SK-N-MC (cell line): ENCODE measurements around the gene TFPT.

Experiments
- DNase-seq: peaks from one replicate; pipeline ENCODE4 v3.0.0-alpha.2; 2011; ENCODE audit warnings: low read depth, low spot score
- H3K27ac ChIP-seq: fragments of 200-600 bp; sonication (generic); 2 replicates; pipeline ENCODE4 v1.5.1; 2016; ENCODE audit warnings: mixed run types
- H3K36me3 ChIP-seq: fragments of 200-600 bp; sonication (generic); 2 replicates; pipeline ENCODE4 v1.6.1; 2017; ENCODE audit warnings: antibody characterized with exemption, low read length, mixed read lengths; ENCODE audit not compliant: insufficient read depth
- H3K4me3 ChIP-seq: fragments of 200-600 bp; sonication (generic); 2 replicates; pipeline ENCODE4 v1.5.1; 2016
- H3K9ac ChIP-seq: fragments of 200-600 bp; sonication (generic); 2 replicates; pipeline ENCODE4 v1.8.0; 2017; ENCODE audit warnings: mixed run types, mixed read lengths; ENCODE audit not compliant: insufficient read length
- H3K9me3 ChIP-seq: fragments of 200-600 bp; sonication (generic); 2 replicates; pipeline ENCODE4 v1.6.1; 2017; ENCODE audit warnings: low read depth, mild to moderate bottlenecking, antibody characterized with exemption, low read length, moderate library complexity, mixed read lengths
- EZH2 ChIP-seq: fragments of 200-600 bp; sonication (generic); IDR thresholded peaks from one replicate; pipeline ENCODE4 v1.6.1; 2017; ENCODE audit warnings: antibody characterized with exemption
- FOXP2 ChIP-seq: optimal IDR thresholded peaks from 2 replicates; pipeline ENCODE3; 2011; ENCODE audit warnings: mild to moderate bottlenecking, moderate library complexity; ENCODE audit not compliant: insufficient read depth; ENCODE audit errors: extremely low read length, control extremely low read depth
- POLR2AphosphoS5 ChIP-seq: IDR thresholded peaks from 2 replicates; pipeline ENCODE4 v1.6.1; 2012; ENCODE audit warnings: mild to moderate bottlenecking, low read depth, low read length, borderline replicate concordance

Gene TFPT, protein sequence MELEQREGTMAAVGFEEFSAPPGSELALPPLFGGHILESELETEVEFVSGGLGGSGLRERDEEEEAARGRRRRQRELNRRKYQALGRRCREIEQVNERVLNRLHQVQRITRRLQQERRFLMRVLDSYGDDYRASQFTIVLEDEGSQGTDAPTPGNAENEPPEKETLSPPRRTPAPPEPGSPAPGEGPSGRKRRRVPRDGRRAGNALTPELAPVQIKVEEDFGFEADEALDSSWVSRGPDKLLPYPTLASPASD

DNA sequence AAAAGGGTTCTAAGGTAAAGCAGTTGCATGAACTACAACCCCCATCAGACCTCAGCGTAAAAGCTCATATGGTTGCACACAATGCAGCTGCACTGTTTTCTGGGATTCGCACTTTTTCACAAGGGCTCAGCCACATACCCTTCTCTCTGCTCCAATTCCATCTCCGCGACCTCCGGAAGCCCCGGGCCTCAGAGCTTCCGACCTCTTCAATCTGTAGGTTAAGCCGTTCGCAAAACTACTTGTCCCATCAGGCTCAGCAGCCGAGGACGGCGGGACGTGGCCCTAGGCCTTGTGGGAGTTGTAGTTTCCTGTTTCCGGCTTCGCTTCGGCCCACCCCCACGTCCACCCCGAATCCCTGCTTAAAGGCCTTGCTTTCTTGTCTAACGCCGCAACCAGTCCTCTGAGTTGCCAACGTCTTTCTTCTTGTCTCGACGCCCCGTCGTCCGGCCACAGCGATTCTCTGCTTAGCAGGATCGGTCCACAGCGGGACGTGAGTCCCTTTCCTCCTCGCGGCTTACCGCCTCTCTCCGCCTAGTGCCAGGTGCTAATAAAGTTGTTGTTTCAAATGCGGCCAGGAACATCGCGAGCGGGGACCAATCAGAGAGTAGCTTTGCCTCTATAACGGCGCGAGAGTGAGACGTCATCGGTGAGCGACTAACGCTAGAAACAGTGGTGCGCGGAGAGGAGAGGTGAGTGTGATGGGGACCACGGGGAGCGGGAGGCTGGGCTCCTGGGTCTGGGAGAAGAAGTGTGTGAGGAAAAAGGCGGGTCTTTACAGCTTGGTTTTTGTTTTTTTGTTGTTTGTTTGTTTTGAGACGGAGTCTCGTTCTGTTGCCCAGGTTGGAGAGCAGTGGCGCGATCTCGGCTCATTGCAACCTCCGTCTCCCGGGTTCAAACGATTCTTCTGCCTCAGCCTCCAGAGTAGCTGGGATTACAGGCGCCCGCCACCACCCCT is at the start of gene TFPT, which contains the start of gene PRPF31:
Gene TFPT (minus strand): TSS at position 549 of the 955 bp plus-strand sequence. CDS start 388 bp downstream, at position 161.
Gene PRPF31 (plus strand): TSS at position 646 of the 955 bp plus-strand sequence. CDS start 2,525 bp downstream, outside the sequence.
- peak within 1 kb of the TSS; percentile 97 for H3K4me3 ChIP-seq
- no peaks in the 10 kb centered on the region for H3K9me3 ChIP-seq
- TF ChIP-seq EZH2 (no peak), POLR2AphosphoS5 (peak; percentile 79)
- peak within 1 kb of the TSS; percentile 93 for H3K27ac ChIP-seq
- peak within 1 kb of the TSS; percentile 96 for H3K9ac ChIP-seq
- H3K36me3 ChIP-seq, result peaks cover 13% of the 10 kb centered on the region; the same call in 1 of the 2 replicates
- DNase-seq, result peak; percentile 96

DNA sequence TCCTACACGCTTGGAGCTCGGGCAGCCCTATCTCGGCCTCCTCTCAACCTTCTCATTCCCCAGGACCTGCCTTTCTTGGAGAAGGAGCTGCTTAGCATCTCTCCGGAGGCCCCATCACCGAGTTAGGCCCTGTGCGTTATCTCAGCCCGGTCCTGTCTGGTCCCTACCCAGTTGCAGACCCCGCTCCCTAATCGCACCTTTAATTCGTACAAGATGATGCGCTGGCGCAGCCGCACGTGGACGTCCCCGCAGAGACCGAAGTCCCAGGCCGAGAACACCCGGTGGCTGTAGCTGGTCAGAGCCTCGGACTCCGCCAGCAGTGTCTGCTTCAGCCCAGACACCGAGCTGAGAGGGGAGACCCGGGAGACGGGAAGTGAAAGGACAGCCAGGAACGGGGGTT is 49.8 kb upstream of the TFPT start:
- Histone ChIP-seq H3K9me3 (no peaks in the 10 kb centered on the region), H3K27ac (no peak overlapping the region), H3K4me3 (no peak overlapping the region), H3K9ac (no peak overlapping the region), H3K36me3 (no peaks in the 10 kb centered on the region)
- TF ChIP-seq FOXP2, result no peak
- TF ChIP-seq EZH2, result no peak
- no peak for TF ChIP-seq POLR2AphosphoS5
- DNase-seq, result no peak

DNA sequence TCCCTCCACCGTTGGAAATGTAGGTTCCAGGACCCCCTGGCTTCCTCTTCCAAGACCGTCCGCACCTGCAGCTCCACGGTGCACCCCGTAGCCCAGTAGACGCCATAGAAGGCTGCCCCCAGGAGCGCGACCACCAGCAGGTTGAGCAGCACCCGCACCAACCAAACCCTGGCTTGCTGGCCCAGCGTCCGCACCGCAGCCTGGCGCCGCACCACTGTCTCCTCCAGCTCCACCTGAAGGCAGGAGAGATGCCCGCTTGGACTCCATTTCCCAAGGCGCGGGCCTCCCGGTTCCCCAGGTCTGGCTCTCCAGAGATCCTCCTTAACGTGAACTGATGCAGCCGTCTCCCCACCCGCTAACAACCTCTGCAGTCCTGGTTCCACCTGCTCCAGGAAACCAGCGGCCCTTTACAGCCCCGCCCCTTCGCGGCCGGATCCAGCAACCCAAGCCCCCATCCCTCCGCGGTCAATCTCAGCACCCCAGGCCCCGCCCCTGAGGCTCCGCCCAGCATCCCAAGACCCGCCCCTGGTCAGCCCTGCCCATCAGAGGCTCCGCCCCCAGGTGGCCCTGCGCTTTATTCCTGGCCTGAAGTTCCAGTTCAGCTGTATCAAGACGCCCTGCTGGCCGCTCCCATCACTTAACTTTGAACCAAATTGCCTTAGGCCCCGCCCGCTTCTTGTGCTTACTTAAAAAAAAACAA is 49.1 kb upstream of the TFPT start:
- Histone ChIP-seq H3K36me3 (no peaks in the 10 kb centered on the region), H3K4me3 (no peak overlapping the region), H3K9me3 (no peaks in the 10 kb centered on the region), H3K27ac (no peak overlapping the region), H3K9ac (no peak overlapping the region)
- no peak for DNase-seq
- no peak for TF ChIP-seq POLR2AphosphoS5
- TF ChIP-seq FOXP2, result no peak
- TF ChIP-seq EZH2, result no peak

DNA sequence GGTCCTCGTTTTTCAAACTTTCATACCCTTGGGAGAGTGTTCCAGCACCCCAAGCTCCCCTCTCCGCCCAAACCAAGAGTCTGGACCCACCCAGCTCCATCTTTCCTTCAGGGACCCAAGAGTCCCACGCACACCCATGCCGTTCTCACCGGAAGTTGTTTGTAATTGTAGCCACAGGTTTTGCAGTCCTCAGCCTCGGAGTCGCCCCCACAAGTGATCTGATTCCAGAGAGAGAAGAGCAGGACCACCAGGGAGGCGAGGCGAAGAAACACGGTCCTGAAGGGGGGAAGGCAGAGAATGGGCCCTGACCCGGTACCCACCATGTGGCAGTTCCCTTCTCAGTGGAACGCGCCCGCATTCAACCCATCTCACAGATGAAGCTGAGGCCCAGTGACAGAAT is 47.4 kb upstream of the TFPT start:
- Histone ChIP-seq H3K4me3 (peak overlapping the region; percentile 78), H3K9me3 (no peaks in the 10 kb centered on the region), H3K27ac (no peak overlapping the region), H3K36me3 (0 out of 2 replicates have a peak, but pooled peaks cover 2% of the 10 kb centered on the region), H3K9ac (no peak overlapping the region)
- TF ChIP-seq EZH2, result no peak
- TF ChIP-seq FOXP2, result no peak
- TF ChIP-seq POLR2AphosphoS5, result no peak
- DNase-seq, result no peak

DNA sequence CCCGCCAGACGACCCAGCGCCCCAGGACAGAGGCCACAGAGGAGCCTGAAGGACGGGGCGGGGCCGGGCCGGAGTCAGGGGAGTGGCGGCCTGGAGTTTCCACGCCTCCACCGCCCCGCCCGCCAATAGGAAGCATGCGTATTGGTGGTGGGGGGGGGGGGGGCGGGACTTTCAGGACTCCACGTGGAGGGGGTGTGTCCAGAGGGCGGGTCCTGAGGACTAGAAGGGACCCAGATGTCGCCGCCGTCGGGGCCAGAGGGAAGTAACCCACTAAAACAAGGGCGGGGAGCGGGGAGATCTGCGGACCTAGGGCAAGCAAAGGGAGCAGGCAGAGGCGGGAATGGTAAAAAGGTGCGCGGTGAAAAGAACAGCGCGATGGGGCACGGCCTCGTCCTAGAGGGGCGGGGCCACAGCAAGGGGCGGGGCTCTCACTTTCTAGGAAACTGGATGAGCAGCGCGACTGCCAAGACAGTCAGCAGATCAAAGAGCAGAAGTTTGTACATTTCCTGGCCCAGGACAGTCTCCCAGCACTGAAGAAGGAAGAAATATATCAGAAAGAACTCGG is 46.9 kb upstream of the TFPT start:
- Histone ChIP-seq H3K9ac (no peak overlapping the region), H3K4me3 (peak overlapping the region; percentile 78), H3K36me3 (peaks cover 3% of the 10 kb centered on the region; the same call in 1 of the 2 replicates), H3K27ac (no peak overlapping the region), H3K9me3 (no peaks in the 10 kb centered on the region)
- TF ChIP-seq EZH2, result no peak
- no peak for TF ChIP-seq FOXP2
- TF ChIP-seq POLR2AphosphoS5, result no peak
- no peak for DNase-seq

DNA sequence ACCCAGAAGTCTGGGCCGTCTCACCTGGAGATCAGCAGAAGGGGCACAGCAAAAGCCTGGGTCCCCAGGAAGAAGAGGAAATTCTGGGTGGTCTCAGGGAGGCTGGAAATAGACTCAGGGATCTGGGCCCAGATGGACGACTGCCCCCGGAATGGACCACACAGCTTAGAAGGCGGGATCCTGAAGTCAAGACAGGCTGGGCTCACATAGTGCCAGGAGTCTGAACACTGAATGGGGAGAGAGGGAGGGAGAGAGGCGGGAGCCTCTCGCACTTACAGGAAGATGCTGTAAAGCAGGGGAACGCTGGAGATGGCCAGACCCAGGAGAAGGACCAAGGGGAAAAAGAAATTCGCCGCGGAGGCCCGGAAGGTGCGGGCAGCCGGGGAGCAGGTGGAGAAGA is 45.4 kb upstream of the TFPT start:
- DNase-seq, result no peak
- peak overlapping the region; percentile 91 for H3K9ac ChIP-seq
- peaks cover 16% of the 10 kb centered on the region for H3K36me3 ChIP-seq
- H3K27ac ChIP-seq, result no peak overlapping the region
- TF ChIP-seq POLR2AphosphoS5, result no peak
- TF ChIP-seq EZH2, result no peak
- TF ChIP-seq FOXP2, result no peak
- no peaks in the 10 kb centered on the region for H3K9me3 ChIP-seq
- H3K4me3 ChIP-seq, result peak overlapping the region; percentile 97

DNA sequence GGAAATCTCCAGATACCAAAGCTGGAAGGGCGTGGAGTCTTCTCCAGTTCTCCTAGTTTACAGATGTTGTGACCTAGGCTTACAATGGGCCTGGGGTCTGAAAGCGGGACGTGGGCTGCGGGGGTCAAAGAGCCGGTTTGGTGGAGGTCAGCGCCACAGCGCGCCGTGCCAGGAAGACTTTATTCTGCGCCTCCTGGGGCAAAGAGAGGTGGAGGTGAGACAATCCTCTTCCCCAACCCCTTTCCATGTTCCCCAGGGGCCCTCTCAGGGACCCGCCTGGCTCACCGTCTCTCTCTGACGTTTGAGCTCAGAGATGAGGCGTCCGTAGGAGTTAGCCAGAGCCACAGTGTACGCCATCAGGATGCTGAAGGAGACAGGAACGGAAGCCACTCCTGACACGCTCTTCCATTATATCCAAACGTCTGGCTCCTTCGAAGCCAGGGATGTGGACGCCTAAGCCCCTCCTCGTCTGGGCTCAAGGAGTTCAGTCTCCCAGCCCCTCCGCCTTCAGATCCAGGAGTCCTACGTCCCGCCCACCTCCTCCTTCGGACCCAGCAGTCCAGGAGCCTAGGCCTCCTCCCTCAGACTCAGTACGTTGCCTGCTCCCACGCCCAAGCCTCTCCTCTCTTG is 44.8 kb upstream of the TFPT start:
- DNase-seq, result no peak
- H3K27ac ChIP-seq, result no peak overlapping the region
- H3K9me3 ChIP-seq, result no peaks in the 10 kb centered on the region
- peak overlapping the region; percentile 97 for H3K4me3 ChIP-seq
- H3K9ac ChIP-seq, result peak overlapping the region; percentile 91
- no peak for TF ChIP-seq EZH2
- TF ChIP-seq FOXP2, result no peak
- no peak for TF ChIP-seq POLR2AphosphoS5
- peaks cover 21% of the 10 kb centered on the region for H3K36me3 ChIP-seq
